ENCODE data around the gene SYT17.

SYT17 gene

GRCh38 chr16:19307587-19308241 lies 139.7 kb downstream of the SYT17 start:
- no peak overlapping the region for H3K4me3 ChIP-seq (ENCODE audit: low read depth, low read length)
- no peak for TF ChIP-seq CTCF (IDR thresholded peaks at IDR 0.05; ENCODE audit: insufficient read depth, low read depth, low read length, missing control alignments)
- peak; percentile 10 for DNase-seq (ENCODE audit: low read depth)

GRCh38 chr16:19308392-19308791 lies 140.4 kb downstream of the SYT17 start:
- no peak overlapping the region for H3K4me3 ChIP-seq (ENCODE audit: low read depth, low read length)
- TF ChIP-seq CTCF (IDR thresholded peaks at IDR 0.05; ENCODE audit: insufficient read depth, low read depth, low read length, missing control alignments): no peak
- DNase-seq (ENCODE audit: low read depth): no peak

- TF ChIP-seq CTCF (IDR thresholded peaks at IDR 0.05; ENCODE audit: insufficient read depth, low read depth, low read length, missing control alignments): no peak
- DNase-seq (ENCODE audit: low read depth): no peak
- H3K4me3 ChIP-seq (ENCODE audit: low read depth, low read length): no peak overlapping the region
These were observed 141.1 kb downstream of the SYT17 start for GRCh38 chr16:19309178-19309577.

GRCh38 chr16:19314718-19315425 lies 146.8 kb downstream of the SYT17 start:
- TF ChIP-seq CTCF (IDR thresholded peaks at IDR 0.05; ENCODE audit: insufficient read depth, low read depth, low read length, missing control alignments): no peak
- no peak for DNase-seq (ENCODE audit: low read depth)
- no peak overlapping the region for H3K4me3 ChIP-seq (ENCODE audit: low read depth, low read length)

GRCh38 chr16:19315889-19316433 lies 147.9 kb downstream of the SYT17 start:
- no peak overlapping the region for H3K4me3 ChIP-seq (ENCODE audit: low read depth, low read length)
- no peak for DNase-seq (ENCODE audit: low read depth)
- no peak for TF ChIP-seq CTCF (IDR thresholded peaks at IDR 0.05; ENCODE audit: insufficient read depth, low read depth, low read length, missing control alignments)

- no peak overlapping the region for H3K4me3 ChIP-seq (ENCODE audit: low read depth, low read length)
- no peak for TF ChIP-seq CTCF (IDR thresholded peaks at IDR 0.05; ENCODE audit: insufficient read depth, low read depth, low read length, missing control alignments)
- DNase-seq (ENCODE audit: low read depth): no peak
These were observed 148.8 kb downstream of the SYT17 start for GRCh38 chr16:19316846-19317245.
